Activated CD8-positive, alpha-beta memory T cell treated with anti-CD3 and anti-CD28 coated beads, Interleukin-2, amount 50 U/mL, for 4 hours (primary cell): ENCODE data around the gene EPB41L4A.
"Not testable (repeated sequence)": the region's sequence is repeated elsewhere in the genome, so short reads cannot be mapped to it uniquely, and the experiment has no call there.

Experiments
- DNase-seq: peaks from one replicate; pipeline ENCODE4 v3.0.0-alpha.2; 2020

The EPB41L4A gene, protein sequence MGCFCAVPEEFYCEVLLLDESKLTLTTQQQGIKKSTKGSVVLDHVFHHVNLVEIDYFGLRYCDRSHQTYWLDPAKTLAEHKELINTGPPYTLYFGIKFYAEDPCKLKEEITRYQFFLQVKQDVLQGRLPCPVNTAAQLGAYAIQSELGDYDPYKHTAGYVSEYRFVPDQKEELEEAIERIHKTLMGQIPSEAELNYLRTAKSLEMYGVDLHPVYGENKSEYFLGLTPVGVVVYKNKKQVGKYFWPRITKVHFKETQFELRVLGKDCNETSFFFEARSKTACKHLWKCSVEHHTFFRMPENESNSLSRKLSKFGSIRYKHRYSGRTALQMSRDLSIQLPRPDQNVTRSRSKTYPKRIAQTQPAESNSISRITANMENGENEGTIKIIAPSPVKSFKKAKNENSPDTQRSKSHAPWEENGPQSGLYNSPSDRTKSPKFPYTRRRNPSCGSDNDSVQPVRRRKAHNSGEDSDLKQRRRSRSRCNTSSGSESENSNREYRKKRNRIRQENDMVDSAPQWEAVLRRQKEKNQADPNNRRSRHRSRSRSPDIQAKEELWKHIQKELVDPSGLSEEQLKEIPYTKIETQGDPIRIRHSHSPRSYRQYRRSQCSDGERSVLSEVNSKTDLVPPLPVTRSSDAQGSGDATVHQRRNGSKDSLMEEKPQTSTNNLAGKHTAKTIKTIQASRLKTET

DNA sequence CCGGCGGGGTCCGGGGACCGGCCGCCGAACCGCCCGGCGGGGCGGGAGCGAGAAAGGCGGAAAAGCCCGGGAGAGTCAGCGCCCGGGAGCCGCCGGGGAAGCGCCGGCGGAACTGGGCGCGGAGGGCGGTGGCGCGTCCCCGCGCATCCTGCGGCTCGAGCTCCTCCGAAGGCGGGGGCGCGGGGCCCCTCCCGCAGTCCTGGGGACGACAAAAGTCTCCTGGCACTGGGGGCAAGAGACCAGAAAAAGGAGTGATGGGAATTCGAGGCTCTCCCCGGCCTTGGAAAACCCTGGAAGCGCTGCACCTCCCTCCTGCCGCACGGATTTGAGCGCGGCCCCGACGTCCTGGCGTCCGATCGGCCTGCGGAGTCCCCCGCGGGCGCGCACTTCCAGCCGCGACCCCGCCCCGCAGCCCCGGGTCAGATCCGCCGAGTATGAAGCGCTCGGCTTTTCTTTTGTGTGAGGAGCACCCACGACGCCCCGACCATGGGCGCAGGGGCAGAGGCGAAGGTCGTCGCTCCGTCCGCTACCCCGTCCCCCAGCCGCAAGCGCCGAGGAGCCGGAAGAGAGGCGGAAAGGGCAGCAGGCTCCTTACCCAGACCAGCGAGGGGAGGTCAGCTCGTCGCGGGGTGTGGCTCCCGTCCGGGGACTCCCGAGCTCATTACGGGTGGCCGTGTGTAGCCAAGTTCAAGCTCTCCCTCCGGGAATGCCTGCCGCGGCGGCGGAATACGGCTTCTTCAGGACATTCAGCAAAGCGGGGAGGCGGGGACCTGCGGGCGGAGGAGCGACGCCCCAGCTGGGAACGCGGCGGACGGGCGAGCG, at the start of gene EPB41L4A:
Gene EPB41L4A, minus strand, starts transcription at position 114 of the 822 bp plus-strand sequence. CDS start 238 bp downstream, outside the sequence.
- no peak for DNase-seq

DNA sequence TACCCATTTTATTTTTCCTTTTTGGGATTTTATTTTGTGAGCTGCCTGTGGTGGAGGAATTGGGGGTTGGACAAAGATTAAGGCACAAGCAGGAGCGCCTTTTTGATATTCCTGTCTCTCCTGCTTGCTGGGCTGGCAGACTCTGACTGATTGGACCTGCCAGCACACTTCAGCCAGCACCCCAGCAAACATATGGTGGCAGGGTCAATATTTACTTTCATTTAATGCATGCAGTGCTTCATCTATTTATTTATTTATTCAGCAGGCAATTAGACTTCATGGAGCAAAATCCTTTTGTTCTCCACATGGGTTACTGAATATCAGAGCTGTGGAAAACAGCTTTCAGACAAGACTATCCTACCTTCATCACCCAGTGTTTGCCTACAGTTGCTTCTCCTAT, 48.4 kb upstream of the EPB41L4A start:
- no peak for DNase-seq

DNA sequence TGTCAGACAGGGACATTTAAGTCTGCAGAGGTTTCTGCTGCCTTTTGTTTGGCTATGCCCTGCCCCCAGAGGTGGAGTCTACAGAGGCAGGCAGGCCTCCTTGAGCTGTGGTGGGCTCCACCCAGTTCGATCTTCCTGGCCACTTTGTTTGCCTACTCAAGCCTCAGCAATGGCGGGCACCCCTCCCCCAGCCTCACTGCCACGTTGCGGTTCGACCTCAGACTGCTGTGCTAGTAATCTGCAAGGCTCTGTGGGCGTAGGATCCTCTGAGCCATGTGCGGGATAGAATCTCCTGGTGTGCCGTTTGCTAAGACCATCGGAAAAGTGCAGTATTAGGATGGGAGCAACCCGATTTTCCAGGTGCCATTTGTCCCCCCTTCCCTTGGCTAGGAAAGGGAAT, 47.2 kb upstream of the EPB41L4A start:
- DNase-seq, result not testable (repeated sequence)

DNA sequence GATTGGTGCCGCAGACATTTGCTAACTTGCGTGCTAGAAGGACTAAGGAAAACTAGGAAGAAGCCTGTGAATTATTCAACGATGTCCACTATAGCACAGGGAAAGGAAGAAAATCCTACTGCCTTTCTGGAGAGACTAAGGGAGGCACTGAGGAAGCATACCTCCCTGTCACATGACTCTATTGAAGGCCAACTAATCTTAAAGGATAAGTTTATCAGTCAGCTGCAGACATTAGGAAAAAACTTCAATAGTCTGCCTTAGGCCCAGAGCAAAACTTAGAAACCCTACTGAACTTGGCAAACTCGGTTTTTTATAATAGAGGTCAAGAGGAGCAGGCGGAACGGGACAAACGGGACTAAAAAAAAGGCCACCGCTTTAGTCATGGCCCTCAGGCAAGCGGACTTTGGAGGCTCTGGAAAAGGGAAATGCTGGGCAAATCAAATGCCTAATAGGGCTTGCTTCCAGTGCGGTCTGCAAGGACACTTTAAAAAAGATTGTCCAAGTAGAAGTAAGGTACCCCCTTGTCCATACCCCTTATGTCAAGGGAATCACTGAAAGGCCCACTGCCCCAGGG, 28.2 kb upstream of the EPB41L4A start:
- not testable (repeated sequence) for DNase-seq

DNA sequence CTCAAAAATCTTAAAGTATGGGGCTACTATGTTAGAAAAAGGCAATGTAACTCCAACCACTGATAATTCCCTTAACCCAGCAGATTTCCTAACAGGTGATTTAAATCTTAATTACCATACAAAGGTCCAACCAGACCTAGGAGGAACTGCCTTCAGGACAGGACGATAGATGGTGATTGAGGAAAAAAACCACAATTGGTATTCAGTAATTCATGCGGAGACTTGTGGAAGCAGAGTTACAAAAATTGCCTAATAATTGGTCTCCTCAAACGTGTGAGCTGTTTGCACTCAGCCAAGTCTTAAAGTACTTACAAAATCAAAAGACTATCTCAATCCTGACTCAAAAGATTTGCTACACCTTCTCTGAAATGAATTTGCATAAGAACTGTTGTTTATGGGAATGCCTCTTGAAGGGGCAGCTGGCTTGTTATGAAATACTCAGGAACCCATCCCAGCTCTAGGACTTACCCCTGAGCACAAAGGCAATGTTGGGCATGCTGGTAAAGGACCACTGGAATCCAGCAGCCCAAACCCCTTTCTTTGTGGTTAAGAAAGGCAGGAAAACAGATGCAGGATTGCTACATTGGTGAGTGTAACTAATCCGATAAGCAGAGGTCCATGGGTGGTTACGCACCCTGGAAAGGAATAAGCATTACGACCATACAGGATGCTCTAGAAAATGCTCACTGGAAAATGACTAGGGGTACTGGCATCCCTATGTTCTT, 26.7 kb upstream of the EPB41L4A start:
- no peak for DNase-seq

DNA sequence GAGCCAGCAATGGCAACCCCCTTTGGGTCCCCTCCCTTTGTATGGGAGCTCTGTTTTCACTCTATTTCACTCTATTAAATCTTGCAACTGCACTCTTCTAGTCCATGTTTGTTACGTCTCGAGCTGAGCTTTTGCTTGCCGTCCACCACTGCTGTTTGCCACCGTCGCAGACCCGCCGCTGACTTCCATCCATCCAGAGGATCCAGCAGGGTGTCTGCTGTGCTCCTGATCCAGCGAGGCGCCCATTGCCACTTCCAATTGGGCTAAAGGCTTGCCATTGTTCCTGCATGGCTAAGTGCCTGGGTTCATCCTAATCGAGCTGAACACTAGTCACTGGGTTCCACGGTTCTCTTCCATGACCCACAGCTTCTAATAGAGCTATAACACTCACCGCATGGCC, 24.9 kb upstream of the EPB41L4A start:
- not testable (repeated sequence) for DNase-seq

DNA sequence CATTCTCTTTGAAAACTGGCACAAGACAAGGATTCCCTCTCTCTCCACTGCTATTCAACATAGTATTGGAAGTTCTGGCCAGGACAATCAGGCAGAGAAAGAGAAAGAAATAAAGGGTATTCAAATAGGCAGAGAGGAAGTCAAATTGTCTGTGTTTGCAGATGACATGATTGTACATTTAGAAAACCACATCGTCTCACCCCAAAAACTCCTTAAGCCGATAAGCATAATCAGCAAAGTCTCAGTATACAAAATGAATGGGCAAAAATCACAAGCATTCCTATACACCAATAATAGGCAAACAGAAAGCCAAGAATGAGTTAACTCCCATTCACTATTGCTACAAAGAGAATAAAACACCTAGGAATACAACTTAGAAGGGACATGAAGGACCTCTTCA, 21.0 kb upstream of the EPB41L4A start:
- DNase-seq, result no peak

DNA sequence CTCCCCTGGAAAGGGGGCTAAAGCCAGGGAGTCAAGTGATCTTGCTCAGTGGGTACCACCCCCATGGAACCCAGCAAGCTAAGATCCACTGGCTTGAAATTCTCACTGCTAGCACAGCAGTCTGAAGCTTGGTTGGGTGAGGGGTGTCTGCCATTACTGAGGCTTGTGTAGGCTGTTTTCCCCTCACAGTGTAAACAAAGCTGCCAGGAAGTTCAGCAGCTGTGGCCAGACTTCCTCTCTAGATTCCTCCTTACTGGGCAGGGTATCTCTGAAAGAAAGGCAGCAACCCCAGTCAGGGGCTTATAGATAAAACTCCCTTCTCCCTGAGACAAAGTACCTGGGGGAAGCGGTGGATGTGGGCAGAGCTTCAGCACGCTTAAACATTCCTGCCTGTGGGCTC, 17.1 kb upstream of the EPB41L4A start:
- DNase-seq, result no peak

DNA sequence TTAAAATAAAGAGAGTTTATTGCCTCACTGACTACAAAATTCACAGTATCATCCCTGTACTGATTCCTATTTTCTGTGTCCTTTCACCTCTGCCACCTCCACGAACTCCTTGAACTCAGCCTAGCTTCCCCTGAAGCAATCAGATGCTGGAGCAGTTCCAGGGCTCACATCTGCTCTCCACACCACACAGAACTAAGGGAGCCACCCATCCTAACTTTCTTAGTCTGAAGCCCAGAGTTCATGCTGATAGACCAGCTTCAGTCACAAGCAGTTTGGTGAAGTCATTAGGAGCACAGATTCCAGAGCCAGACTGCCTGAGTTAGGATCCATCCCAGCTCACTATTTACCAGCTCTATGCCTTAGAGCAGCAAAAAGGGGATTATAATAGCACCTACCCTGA, 15.6 kb upstream of the EPB41L4A start:
- no peak for DNase-seq

DNA sequence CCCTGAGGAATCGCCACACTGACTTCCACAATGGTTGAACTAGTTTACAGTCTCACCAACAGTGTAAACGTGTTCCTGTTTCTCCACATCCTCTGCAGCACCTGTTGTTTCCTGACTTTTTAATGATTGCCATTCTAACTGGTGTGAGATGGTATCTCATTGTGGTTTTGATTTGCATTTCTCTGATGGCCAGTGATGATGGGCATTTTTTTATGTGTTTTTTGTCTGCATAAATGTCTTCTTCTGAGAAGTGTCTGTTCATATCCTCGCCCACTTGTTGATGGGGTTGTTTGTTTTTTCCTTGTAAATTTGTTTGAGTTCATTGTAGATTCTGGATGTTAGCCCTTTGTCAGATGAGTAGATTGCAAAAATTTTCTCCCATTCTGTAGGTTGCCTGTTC, 7.1 kb upstream of the EPB41L4A start:
- not testable (repeated sequence) for DNase-seq

DNA sequence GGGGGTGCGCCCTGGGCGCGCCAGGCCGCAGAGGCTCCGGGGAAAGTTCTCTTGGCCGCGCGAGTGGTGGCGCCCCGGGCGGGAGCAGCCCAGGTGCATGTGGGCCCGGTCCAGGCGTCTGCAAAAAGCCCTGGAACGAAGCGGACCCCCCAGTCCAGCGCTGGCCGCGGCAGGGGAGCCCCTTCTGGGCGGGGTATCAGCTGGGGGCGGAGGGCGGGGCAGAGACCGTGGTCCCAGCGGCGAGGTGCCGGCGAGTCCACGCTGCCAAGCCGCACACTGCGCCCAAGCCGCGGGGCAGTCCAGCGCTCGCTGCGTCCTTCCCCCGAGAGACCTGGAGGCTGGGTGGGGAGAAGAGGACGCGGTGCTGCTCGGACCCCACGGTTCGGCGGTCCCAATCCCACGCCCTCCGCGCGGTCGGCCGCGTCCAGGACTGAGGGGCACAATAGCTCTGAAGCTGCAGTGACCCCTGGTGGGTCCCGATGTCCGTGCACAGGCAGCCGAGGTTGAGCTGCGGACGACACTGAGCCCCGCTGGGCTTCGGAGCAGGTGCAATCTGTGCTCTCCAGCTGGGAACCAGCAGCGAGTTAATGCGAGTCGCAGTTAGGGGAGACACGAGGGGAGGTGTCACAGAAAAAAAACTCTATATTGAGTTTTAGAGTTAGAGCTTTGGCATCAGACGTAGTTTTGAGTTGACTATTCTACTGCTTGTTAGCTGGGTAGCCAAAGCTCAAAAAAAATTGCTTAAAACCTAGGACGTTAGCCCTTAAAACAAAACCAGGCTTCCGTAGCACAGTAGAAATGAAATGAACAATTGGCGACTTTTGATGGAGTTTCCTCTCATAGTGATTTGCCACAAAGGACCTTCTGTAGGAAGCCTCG, 1.1 kb upstream of the EPB41L4A start:
- DNase-seq, result no peak

DNA sequence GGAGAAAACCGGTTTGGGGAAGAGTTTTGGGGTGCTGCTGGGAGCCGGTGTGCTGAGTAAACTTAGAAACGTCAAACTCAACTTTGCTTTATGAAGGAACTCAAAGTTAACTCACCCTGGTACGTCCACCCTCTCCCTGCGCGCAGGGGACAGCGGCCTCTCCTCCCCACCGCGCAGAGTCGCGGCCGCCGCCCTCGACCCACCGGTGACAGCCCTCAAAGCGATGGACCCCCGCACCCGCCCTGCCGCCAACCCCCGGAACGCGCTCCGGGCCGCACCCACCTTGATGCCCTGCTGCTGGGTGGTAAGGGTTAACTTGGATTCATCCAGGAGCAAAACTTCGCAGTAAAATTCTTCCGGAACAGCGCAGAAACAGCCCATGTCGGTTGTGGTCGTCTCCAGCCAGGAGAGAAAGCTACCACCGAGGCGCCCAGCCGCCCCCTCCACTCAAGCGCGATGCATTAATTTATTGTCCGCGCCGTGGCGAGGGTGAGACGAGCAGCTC, 366 bp downstream of the EPB41L4A start:
- DNase-seq, result no peak

DNA sequence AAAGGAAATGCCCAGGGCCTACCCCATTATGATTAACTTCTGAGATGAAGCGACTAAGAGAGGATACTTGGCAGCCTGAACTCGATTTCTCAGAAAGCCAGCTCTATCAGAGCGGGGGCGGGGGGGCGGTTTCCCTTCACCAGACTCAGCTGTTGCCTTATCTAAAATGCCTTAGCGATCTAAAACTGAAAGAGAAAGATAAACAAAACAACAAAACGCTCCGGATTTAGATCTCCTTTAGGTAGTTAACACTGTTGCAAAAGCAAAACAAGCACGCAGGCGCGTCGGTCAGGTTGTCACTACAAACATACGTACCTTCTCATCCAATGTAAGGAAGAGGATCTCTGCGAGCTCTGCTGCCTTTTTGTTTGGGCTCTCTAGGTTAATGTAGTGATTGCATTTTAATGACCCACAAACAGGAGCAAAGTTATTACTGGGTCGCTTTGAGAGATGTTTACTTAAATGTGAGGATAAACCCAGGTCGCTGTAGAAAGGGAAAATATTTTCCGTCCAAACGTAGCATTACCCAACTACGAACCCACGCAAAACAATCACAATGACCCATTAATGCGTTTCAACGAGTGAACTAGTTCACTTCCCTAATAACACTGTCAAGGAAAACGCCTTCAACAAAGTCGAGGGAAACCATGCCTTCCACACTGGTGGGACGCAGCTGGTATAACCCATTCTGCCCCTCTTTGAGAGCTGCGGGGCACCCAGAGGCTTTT, 982 bp downstream of the EPB41L4A start:
- no peak for DNase-seq

DNA sequence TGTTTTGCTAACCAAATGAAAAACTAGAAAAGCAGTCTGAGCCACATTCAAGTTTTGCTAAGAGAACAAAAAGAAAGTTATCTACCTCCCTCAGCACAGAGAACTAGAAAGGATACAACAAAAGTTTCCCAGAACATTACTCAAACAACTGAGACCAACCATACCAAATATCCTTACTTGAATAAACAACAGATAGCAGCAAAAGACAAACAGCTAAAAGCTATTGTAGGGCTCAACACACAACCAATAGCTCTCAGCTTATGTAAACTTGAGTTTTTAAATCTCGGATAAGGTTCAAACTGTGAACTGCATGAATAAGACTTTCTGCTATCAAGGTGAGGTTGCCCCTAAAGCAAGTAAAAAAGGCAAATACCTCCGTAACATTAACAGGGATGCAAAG, 3.5 kb downstream of the EPB41L4A start:
- DNase-seq, result no peak

DNA sequence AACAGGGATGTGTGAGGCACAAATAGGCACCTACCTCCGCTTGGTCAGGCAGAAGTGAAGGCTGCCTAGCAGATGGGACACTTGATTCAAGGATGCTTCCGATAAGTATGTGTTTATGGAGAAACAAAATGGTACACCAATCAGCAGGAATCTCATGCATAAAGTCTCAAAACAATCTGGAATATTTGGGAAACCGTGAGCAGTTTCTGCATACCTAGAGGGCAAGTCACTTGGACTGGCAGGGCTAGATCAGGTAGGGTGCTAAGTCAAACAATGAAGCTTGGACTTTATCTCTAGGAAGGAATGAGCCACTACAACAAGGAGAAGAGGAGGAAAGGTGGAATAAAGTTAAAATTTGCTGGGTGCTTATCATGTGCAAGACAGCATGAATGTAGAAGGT, 5.5 kb downstream of the EPB41L4A start:
- no peak for DNase-seq

DNA sequence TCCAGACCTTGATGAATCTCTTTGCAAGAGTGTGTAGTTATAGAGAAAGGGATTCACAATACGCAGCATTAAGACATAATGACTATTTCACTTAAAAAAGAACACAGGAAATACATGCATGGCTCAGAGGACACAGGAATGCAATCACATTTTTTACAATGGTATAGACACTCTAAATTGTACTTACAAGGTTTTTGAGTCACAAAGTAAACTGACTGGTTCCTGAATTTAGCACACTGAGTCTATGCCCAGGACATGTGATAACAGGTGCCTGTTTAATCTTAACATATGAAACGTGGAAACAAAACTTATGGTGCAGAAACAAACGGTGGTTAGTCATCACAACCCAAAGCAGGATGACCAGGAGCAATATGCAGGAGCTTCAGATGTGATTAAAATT, 6.7 kb downstream of the EPB41L4A start:
- no peak for DNase-seq

DNA sequence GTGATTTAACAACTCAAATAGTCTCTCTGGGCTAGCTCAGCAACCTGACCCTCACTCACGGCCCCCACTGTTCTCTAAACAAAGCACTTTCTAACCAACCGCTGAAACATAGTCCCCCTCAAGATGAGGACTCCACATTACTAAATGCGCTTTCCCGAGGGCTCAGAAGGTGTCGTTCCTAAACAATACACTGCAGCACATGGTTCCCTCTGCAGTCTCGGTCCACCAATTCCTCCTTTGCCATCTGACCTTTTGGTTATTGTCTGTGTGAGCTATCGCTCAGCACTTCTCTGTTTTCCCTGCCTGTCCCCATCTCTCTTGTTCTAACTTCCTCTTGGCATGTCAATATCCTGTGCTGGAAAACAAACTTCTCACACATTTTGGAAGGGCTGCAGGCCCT, 7.2 kb downstream of the EPB41L4A start:
- no peak for DNase-seq

DNA sequence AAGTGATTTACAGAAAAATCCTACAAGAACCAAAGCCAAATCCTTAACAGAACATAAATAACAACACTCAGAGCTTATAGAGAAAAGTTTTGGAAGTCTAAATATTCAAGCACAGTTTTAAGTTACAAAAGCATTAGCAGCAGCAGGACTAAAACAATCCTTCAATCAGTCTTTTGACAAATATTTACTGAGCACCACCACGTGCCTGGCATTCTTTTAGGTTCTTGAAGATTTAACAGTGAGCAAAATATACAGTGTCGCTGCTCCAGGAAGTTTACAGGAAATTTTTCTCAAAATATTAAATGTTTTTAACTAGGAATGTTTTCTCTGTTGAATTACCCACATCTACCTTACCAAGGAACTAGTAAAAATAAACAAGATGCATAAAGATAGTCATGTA, 11.4 kb downstream of the EPB41L4A start:
- DNase-seq, result no peak

DNA sequence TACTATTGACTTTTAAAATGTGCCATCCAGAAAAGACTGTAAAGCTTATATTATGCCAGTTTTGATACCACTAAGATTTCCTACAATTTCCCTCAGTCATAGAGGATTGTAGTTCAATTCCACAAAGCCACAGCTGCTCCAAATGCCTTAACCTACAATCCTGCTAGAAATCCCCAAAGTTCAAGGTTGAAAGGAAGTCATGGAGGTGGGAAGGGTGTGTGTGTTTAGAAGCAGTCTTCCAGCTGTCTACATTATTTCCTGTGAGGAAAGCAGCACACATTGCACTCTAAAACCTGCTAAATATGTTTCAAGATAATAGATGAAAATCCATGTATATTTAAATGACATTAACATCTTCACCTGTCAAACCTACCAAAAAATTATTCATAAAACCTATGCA, 11.8 kb downstream of the EPB41L4A start:
- DNase-seq, result no peak

DNA sequence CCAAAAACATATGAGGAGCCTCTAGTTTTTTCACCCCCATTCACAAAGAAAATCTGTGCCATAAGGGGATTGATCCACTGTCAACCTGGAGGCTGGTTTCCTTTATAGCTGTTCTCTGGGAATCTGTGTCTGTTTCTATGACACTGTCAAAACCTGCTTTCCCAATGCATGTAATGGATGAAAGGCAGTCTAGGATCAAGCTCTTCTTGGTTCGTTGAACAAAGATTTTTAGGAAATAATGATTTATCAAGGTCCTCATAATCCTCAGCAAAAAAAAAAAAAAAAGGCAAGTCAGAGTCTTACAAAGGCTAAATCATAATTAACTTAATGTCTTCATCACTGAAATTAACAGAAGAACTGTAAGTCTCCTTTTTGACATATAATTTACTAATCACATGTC, 16.0 kb downstream of the EPB41L4A start:
- DNase-seq, result no peak

DNA sequence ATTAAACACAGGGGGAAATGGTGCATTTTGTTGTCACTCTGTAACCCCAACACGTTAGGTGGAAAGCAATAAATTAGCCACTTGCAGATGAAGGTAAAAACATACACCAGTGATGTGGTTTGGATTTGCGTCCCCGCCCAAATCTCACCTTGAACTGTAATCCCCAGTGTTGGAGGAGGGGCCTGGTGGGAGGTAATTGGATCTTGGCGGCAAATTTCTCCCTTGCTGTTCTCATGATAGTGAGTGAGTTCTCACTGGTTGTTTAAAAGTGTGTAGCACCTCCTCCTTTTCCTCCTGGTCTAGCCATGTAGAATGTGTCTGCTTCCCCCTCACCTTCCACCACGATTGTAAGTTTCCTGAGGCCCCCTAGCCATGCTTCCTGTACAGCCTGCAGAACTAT, 17.2 kb downstream of the EPB41L4A start:
- DNase-seq, result no peak
